GM23338 (cell line): ENCODE measurements around the gene SKA3. TPM values are rescaled to one million over a fixed set of nuclear protein-coding genes. Genes with fewer than 3 reads are reported as not detected.

Experiments used
- CREB1 ChIP-seq: fragments of 250-450 bp; sonication (Bioruptor Pico); IDR thresholded peaks from 2 replicates; pipeline ENCODE4 v1.5.0; 2020; ENCODE audit warnings: low read depth, mild to moderate bottlenecking, moderate library complexity
- CTCF ChIP-seq, 2 experiments: fragments of 200-600 bp in 1 of 2; sonication (generic) in 1 of 2; conservative IDR thresholded peaks; 2 replicates each; pipeline versions ENCODE4 v1.5.1 to v1.6.1; 2016 to 2017; ENCODE audit warnings: antibody characterized with exemption in 2 of 2, low read depth in 2 of 2, mild to moderate bottlenecking in 2 of 2, moderate library complexity in 1 of 2
- EZH2 ChIP-seq: fragments of 200-600 bp; sonication (generic); IDR thresholded peaks from one replicate; pipeline ENCODE4 v1.8.0; 2017; ENCODE audit warnings: antibody characterized with exemption, mild to moderate bottlenecking, low read depth; ENCODE audit not compliant: unreplicated experiment
- EZH2phosphoT487 ChIP-seq: fragments of 200-600 bp; sonication (generic); IDR thresholded peaks from one replicate; pipeline ENCODE4 v1.8.1; 2018; ENCODE audit warnings: antibody characterized with exemption; ENCODE audit not compliant: unreplicated experiment
- JUNB ChIP-seq: IDR thresholded peaks from one replicate; pipeline ENCODE4 v1.6.1; 2016; ENCODE audit warnings: antibody characterized with exemption; ENCODE audit not compliant: unreplicated experiment
- STAT1 ChIP-seq: IDR thresholded peaks from one replicate; pipeline ENCODE4 v1.6.1; 2016; ENCODE audit warnings: antibody characterized with exemption; ENCODE audit not compliant: unreplicated experiment
- ZNF331 ChIP-seq: fragments of 250-450 bp; sonication (Bioruptor Pico); IDR thresholded peaks from 2 replicates; pipeline ENCODE4 v1.5.0; 2020; ENCODE audit warnings: low read depth, mild to moderate bottlenecking, moderate library complexity
- polyA plus RNA-seq: library from polyadenylated mRNA; unstranded; fragments of >200 nt; fragmentation: Nextera tagmentation; extraction: Ambion mirVana; gene quantifications from 2 replicates; pipeline ENCODE4 v1.2.1, GENCODE V29; 2016
- total RNA-seq: library from RNA; depleted of rRNA; stranded (reverse); fragments of >200 nt; shearing (Covaris generic); gene quantifications from 2 replicates; pipeline ENCODE4 v1.2.3, GENCODE V29; 2014
- TF ChIP-seq, protein P1 (sequence below): fragments of 250-450 bp; sonication (Bioruptor Pico); IDR thresholded peaks from 2 replicates; pipeline ENCODE4 v1.5.0; 2020; ENCODE audit warnings: mild to moderate bottlenecking, moderate library complexity
- TF ChIP-seq, protein P2 (sequence below): IDR thresholded peaks from 2 replicates; pipeline ENCODE4 v1.6.1; 2016; ENCODE audit warnings: antibody characterized with exemption

SKA3 gene
- total and polyA plus RNA-seq, 2 experiments from 2014 or later = 65.9 to 179 TPM

- TF ChIP-seq, protein P1, sequence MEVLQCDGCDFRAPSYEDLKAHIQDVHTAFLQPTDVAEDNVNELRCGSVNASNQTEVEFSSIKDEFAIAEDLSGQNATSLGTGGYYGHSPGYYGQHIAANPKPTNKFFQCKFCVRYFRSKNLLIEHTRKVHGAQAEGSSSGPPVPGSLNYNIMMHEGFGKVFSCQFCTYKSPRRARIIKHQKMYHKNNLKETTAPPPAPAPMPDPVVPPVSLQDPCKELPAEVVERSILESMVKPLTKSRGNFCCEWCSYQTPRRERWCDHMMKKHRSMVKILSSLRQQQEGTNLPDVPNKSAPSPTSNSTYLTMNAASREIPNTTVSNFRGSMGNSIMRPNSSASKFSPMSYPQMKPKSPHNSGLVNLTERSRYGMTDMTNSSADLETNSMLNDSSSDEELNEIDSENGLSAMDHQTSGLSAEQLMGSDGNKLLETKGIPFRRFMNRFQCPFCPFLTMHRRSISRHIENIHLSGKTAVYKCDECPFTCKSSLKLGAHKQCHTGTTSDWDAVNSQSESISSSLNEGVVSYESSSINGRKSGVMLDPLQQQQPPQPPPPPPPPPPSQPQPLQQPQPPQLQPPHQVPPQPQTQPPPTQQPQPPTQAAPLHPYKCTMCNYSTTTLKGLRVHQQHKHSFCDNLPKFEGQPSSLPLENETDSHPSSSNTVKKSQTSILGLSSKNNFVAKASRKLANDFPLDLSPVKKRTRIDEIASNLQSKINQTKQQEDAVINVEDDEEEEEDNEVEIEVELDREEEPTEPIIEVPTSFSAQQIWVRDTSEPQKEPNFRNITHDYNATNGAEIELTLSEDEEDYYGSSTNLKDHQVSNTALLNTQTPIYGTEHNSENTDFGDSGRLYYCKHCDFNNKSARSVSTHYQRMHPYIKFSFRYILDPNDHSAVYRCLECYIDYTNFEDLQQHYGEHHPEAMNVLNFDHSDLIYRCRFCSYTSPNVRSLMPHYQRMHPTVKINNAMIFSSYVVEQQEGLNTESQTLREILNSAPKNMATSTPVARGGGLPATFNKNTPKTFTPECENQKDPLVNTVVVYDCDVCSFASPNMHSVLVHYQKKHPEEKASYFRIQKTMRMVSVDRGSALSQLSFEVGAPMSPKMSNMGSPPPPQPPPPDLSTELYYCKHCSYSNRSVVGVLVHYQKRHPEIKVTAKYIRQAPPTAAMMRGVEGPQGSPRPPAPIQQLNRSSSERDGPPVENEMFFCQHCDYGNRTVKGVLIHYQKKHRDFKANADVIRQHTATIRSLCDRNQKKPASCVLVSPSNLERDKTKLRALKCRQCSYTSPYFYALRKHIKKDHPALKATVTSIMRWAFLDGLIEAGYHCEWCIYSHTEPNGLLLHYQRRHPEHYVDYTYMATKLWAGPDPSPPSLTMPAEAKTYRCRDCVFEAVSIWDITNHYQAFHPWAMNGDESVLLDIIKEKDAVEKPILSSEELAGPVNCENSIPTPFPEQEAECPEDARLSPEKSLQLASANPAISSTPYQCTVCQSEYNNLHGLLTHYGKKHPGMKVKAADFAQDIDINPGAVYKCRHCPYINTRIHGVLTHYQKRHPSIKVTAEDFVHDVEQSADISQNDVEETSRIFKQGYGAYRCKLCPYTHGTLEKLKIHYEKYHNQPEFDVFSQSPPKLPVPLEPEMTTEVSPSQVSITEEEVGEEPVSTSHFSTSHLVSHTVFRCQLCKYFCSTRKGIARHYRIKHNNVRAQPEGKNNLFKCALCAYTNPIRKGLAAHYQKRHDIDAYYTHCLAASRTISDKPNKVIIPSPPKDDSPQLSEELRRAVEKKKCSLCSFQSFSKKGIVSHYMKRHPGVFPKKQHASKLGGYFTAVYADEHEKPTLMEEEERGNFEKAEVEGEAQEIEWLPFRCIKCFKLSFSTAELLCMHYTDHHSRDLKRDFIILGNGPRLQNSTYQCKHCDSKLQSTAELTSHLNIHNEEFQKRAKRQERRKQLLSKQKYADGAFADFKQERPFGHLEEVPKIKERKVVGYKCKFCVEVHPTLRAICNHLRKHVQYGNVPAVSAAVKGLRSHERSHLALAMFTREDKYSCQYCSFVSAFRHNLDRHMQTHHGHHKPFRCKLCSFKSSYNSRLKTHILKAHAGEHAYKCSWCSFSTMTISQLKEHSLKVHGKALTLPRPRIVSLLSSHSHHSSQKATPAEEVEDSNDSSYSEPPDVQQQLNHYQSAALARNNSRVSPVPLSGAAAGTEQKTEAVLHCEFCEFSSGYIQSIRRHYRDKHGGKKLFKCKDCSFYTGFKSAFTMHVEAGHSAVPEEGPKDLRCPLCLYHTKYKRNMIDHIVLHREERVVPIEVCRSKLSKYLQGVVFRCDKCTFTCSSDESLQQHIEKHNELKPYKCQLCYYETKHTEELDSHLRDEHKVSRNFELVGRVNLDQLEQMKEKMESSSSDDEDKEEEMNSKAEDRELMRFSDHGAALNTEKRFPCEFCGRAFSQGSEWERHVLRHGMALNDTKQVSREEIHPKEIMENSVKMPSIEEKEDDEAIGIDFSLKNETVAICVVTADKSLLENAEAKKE (CRISPR knock-in tag) = no peak
- TF ChIP-seq, protein P2, sequence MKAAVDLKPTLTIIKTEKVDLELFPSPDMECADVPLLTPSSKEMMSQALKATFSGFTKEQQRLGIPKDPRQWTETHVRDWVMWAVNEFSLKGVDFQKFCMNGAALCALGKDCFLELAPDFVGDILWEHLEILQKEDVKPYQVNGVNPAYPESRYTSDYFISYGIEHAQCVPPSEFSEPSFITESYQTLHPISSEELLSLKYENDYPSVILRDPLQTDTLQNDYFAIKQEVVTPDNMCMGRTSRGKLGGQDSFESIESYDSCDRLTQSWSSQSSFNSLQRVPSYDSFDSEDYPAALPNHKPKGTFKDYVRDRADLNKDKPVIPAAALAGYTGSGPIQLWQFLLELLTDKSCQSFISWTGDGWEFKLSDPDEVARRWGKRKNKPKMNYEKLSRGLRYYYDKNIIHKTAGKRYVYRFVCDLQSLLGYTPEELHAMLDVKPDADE = no peak
- TF ChIP-seq JUNB = no peak
- TF ChIP-seq STAT1 = no peak
- no peak for TF ChIP-seq ZNF331 (CRISPR knock-in tag)
- no peak for TF ChIP-seq CREB1 (CRISPR knock-in tag)
- no peak for TF ChIP-seq EZH2
- TF ChIP-seq EZH2phosphoT487 = no peak
- no peak for TF ChIP-seq CTCF (conservative IDR thresholded peaks at IDR 0.05; ENCODE audit: low read depth in 2 of 2)
Measured at GRCh38 chr13:21147827-21148226, 28.5 kb downstream of the SKA3 start (continued).
